GM18858 (cell line): ENCODE measurements around the gene SFN.
"Not testable (repeated sequence)": the region's sequence is repeated elsewhere in the genome, so short reads cannot be mapped to it uniquely, and the experiment has no call there.

Experiments
- ATAC-seq: cut with Tn5 transposase; IDR thresholded peaks from one replicate; pipeline ENCODE4 v1.9.1; 2021; ENCODE audit not compliant: unreplicated experiment

Gene SFN

DNA sequence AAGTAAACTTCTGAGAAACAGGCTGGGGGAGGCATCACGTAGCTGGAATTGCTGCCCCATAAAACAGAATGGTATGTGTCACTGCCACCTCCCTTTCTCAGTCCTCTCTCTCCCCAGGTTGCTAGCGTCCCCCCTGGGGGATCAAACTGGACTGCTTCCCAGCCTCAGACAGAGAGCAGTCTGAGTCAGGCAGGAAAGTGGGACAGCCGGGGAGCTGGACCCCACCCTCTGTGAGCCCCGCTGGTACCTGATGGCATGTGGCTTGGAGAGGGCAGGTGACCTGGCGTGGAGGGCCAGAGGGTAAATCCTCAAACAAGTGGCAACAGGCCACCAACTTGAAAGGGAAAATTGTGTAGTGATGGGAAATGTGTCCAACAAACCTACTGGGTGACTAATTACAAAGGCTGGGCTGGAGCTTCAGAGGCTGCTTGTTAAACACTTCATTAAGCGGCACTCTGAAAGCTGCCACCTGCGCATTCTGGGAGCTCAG, 1.0 kb upstream of the SFN start:
- ATAC-seq, result no peak

DNA sequence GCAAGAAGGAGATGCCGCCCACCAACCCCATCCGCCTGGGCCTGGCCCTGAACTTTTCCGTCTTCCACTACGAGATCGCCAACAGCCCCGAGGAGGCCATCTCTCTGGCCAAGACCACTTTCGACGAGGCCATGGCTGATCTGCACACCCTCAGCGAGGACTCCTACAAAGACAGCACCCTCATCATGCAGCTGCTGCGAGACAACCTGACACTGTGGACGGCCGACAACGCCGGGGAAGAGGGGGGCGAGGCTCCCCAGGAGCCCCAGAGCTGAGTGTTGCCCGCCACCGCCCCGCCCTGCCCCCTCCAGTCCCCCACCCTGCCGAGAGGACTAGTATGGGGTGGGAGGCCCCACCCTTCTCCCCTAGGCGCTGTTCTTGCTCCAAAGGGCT, 732 bp downstream of the SFN start:
- ATAC-seq, result no peak

DNA sequence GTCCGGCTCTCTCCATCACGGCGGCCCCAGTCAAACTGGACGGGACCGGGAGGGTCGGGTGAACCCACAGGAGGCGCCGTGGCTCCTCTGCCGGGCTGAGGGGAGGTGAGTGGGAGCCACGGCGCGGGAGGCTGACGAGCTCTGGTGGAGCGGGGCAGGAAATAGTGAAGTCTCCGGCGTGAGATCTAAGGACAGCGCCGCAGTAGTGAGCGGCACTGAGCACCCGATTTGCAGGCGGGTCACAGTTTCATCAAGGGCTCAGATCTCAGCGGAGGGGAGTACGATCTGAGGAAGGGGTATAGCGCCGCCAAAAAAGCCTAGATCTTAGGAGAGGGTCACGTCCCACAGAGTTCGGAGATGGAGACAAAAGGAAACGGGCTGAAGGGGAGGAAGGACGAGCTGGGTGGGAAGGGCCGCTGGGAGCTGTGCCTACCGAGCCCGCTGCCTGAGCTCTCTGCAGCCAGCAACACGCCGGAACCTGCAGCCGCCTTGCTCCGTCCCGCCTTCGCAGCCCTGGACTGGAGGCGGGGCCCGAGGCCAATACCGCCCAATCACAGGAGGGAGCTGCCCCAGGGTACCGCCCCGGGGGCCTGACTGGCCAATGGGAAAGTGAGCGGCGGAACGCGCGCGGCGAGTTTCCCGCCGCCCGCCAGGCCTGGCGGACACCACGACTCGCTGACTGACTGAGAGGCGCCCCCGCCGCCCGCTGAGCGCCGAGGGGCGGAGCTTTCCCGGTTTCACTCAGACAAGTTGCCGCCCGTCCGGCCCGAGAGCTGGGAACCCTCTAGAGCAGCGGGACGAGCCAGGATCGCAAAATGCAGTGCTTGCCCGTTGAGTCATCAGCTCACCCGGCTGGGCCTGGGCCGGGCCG, 1.9 kb downstream of the SFN start:
- ATAC-seq, result peak; percentile 85

DNA sequence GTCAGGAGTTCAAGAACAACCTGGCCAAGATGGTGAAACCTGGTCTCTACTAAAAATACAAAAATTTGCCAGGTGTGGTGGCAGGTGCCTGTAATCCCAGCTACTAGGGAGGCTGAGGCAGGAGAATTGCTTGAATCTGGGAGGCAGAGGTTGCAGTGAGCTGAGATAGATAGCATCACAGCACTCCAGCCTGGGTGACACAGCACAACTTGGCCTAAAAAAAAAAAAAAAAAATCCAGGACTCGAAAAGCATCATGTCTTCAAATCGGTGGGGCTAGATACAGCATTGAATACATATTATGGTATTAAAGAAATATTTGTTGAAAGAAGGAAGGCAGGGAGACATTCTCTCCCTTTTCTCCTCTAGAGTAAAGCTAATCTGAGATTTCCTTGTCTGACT, 10.1 kb downstream of the SFN start:
- ATAC-seq, result not testable (repeated sequence)

DNA sequence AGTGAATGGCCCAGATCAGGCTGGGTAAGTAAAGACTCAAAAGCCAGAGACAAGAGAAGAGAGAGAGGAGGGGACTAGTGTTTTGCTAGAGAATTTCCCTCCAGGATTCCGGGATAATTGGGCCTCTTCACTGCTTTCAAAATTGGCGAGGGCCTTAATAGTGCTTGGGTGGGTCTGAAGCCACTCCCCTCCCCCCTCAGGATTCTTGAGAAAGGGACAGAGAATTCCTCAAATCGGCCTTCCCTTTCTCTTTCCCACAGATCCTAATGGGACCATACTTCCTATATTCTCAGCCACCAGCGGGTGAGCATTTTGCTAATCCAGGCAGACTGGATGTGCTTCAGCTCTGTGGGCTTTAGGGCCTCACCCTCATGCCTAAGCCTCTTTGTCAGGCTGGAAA, 11.9 kb downstream of the SFN start:
- no peak for ATAC-seq

DNA sequence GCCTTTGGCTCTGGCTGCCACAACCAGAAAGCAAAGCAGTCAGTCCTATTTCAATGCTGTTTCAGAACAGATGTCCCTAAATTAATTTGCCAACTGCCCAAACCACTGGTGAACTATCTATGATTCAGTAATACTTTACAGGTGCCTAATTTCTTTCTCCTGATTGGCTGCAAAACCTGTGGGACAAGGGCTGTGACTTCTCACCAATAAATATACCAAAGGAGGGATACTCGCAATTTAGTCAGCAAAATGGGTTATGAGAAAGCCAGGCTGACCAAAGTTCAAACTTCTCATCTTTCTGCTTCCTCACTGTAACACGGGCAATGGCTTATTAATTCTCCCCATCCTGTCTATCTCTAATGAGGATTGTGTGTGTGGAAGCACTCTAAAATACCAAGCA, 14.4 kb downstream of the SFN start:
- ATAC-seq, result no peak

DNA sequence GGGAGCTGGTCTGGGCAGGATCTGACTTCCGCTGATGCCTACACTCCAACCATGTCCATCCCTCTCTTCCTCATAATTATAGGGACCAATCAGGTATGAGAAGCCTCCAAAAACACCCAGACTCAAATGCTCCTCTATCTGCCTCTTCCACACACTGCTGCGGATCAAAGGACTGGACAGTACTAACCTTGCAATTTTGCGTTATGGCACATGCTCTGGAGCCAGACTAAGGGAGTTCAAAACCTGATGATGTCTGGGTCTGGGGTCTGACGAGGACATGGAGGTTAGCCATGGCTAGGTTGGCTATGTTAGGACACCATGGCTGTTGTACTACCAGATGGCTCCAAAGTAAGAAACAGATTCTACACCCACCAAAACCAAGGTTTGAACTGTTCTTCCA, 16.8 kb downstream of the SFN start:
- ATAC-seq, result no peak

DNA sequence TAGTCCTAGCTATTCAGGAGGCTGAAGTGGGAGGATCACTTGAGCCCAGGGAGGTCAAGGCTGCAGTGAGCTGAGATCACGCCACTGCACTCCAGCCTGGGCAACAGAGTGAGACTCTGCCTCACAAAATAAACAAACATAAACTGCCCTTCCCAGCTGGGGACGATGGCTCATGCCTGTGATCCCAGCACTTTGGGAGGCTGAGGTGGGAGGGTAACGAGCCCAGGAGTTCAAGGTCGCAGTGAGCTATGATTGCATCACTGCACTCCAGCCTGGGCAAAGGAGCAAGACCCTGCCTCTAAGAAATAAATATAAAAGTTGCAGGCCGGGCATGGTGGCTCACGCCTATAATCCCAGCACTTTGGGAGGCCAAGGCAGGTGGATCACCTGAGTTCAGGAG, 18.7 kb downstream of the SFN start:
- ATAC-seq, result not testable (repeated sequence)

DNA sequence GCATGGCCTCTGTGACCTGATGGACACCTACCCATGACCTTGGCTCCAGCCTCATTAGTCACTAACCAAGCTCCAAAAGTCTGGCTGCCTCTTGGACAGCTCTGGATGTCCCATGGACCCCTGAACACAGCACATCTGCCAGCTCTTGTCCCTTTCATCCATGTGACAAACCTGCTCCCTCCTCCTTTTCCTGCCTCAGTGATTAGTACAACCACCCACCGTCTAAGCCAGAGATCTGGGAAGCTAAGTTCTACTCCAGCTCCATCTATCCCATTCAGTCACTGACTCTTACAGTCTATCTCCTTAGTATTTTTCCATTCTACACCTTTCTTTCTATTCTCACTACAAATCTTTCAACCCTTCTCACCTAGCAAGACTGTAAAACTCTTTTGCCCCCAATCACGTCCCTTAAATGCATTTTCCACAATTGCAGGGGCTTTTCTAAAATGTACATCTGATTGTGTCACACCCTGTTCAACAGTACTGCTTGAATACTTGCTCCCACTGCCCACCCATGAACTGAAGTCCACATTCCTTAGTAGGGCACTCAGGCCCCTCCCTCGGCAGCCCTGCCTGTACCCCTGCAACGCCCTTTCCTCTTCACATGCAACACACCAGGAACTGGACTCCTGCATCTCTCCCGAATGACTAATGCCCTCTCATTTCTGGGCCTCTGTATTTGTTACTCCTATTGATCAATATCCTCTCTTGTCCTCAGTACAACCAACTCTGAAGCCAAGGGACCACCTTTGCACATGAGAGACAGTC, 19.9 kb downstream of the SFN start:
- ATAC-seq, result no peak

DNA sequence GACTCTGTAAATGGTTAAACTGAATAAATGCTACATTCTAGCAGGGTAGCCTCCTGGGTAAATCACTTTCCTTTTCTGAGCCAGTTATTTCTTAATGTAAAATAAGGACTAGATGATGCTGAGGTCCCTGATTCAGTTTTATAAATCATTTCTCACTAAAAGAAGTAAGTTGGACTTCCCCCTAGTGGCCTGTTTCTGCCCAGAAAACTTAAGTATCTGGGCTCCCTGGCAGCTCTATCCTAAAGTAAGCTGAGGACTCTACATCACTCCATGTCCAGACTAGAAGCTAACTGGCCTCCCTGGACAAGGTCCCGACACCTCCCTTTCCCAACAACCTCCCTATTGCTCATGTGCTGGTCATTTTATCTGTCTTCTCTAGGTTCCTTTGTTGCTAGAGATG, 24.2 kb downstream of the SFN start:
- no peak for ATAC-seq

DNA sequence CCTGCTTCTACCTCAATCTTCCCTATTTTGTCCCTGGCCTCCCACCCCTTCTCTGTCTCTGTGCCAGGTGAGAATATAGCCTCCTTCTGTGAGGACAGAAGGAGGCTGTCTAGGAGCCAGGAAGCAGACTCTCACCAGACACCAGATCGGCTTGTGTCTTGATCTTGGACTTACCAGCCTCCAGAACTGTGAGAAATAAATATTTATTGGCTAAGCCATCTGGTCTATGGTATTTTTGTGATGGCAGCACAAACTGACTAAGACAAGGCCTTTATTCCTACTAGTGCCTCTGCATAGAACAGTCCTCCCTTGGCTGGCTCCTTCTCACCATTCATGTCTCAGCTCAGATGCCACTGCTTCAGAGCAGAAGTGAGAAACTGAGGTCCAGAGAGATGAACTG, 25.3 kb downstream of the SFN start:
- no peak for ATAC-seq

DNA sequence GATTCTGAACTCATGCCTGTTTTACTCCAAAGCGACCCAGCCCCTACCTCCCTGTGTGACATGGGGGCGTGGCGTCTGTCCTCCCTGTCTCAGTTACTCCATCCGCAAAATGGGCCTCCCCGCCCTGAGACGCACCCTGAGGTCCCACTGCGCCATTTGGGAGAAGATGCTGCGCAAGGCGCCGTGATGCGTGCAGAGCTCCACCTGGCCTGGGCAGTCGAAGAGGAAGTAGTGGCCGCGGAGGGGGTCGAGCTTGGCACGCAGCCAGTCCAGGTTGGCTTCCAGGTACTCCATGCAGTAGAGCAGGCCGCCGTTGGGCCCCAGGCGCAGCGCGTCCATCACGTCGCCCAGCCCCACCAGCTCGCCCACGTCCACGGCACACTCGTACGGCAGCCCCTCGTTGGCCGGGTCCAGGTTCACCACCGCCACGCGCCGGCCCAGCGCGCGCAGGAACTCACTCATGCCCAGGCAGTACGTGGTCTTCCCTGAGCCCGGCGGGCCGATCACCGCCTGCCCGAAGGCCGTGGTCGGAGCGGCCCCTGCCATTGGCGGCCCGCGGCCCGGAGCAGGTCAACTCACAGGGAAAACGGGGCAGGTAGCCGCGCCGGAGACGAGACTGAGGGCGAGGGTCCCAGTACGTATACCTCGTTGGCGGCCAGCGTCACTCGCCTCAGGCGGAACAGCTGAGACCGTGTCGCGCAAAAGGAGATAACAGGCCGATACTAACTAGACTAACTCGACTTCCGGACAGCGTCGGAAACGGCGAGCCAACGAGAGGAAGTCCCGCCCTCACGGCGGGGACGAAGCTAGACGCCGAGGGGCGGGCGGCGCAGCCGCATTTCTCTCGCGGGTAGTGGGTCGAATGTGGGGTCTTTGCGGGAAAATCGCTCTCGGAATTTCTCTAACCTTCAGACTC, 26.9 kb downstream of the SFN start, which contains the start of gene GPN2:
GPN2 (minus strand) TSS at position 733 of the 916 bp plus-strand sequence; CDS start at position 546, 187 bp downstream.
- ATAC-seq, result peak; percentile 65

DNA sequence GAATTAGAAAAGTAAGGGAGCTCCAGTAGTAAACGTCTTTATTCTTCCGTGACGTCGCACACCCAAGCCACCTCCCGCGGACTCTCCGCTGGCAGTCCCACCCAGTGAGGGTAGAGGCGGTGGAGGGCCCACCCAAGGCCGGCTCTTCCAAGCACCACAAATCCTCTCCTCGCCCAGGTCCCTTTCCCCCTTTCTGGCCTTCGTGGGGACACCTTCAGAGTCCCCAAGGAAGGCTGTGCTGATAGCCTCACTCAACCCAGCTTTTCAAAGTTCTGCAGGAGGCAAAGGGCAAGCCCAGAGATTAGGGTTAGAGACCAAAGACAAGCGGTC, 27.5 kb downstream of the SFN start:
- peak; percentile 24 for ATAC-seq

DNA sequence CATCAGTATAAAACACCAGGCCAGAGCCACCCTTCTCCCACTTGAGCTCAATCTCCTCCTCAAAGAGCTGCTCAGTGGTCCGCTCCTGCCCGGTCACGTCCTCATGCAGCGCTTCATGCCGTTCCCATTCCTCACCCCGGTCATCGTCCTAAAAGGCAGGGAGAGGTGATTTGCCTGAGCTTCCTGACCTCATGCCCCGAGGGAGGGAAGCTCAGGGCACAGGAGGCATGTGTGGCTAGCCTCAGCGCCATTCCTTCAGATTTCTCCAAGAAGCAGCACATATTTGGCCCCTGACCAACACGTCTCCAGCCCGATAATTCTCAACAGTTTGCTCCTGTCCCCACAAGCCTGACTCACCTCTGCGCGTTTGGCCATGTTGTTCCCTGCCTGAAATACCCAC, 31.3 kb downstream of the SFN start:
- ATAC-seq, result no peak

DNA sequence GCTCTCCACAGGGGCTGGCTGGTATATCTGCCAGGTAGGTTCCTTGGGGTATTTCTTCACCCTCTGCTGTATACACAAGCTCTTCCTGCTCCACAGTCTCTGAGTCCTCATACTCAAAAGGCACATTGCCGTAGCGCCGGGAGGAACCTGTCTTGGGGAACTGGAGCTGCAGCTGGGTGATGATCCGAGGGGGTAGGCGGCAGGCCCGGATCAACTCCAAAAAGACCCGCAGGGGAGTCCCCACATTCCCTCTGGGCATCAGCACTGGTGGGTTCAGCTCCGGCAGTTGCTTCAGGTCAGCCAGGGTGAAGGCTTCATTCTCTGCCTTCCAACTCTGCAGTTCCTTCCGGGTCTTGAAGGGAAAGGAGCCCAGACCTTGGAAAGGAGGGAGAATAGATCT, 34.4 kb downstream of the SFN start:
- no peak for ATAC-seq

DNA sequence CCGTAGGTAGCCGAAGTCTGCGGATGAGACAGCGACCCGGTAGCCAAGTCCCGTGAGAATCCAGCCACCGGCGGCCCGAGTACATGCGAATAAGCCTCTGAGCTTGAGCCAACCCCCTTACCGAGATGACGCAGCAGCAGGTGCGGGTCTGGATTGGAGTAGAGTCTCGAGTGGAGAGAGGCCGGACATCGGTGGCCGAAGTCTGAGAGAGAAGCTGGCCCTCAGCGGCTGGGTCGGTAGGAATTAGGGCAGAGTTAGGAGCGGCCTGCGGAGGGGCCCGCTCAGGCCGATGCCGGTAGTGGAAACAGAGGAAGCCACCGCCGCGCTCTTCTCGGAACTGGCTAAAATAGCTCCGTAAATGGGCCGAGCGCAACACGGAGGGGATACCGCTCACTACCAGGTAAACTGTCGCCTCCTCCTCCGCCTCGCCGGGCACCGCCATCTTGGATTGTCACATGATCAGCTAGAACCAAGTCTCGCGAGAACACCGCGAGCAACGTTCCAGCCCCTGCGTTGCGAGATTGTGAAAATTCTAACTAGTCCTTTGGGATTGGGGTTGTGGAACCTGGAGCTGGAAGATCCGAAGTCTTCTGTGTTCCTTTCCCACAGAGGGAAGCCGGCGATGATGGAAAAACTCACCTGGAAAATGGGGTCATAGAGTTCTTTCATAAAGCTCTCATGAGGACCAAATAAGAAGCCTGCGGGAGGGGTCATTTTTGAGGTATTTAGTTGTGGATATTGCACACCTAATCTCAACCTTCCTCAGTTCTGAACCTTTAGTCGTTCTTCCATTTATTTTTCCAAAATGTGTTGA, 37.3 kb downstream of the SFN start, which contains the start of gene GPATCH3:
GPATCH3 (minus strand) TSS at position 467 of the 814 bp plus-strand sequence; CDS start at position 442, 25 bp downstream.
- no peak for ATAC-seq

DNA sequence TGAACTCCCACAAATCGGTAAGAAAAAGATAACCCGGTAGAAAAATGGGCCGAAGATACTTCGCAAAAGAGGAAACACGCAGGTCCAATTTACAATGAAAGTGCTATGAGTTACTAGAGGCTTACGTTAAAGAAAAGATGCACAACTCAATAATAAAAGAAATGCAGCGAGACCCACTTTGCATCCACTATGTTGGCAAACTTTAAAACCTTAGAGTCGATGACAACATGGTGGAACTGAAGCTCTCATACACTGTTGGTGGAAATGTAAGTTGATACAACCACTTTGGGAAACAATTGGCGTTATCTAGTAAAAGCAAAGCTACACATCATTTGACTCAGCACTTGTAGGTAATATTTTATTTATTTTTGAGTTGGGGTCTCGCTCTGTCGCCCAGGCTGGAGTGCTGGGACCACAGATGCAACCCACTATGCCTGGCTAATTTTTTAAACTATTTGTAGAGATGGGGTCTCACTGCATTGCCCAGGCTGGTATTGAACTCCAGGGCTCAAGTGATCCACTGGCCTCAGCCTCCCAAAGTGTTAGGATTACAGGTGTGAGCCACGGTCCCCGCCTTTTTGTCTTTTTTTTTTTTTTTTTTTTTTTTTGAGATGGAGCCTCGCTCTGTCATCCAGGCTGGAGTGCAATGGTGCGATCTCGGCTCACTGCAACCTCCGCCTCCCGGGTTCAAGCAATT, 38.0 kb downstream of the SFN start:
- ATAC-seq, result no peak

DNA sequence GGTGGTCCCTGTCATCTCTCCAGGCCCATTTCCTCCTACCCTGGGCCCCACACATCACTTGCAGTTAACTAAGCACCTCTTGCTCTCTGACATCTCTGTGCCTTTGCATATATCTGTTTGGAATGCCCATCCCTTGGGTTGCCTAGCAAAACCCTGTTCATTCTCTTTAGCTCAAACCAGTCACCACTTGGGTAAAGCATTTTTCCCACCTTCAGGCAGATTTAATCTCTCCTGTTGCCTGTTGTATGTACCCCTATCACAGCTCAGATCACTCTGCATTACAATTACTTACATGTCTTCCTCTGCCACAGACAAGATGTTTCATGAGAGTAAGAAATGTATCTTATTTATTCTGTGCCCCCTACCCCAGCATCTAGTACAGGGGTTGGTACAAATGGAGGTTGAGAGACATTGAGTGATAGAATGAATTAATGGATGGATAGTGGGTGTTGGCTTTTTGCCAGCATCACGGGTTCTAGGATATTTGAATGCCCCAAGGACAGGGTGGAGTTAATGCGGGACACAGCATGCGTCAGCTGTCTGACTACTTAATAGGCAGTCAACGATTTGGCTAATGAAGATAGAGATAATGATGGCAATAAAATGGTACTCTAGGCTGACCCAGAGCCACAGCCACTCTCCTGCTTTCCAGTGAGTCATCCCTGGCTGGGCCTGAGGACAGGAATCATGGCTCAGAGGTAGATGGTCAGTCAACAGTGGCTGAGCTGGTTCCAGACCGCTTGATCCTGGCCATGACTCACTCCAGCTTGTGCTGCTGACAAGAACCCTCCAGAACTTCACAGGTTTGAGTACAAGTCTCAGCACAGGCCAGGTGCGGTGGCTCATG, 44.3 kb downstream of the SFN start:
- ATAC-seq, result no peak

DNA sequence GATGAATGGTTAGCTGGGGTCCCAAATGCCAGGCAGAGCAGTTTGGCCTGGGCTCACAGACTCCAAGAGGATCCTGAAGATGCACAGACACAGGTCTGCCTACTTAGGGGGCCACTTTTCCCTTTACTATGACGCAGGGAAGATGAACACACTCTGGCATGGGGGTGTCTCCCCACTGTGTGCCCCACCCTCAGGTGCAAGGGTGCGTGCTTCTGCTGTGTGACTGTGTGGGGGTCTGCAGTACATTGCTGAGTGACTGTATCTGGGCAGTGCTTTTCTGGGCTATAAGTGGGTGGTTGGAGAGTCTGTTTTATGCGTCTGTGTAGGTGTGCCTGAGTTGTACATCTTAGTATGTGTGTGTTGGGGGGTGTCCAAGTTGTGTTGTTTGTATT, 47.0 kb downstream of the SFN start:
- no peak for ATAC-seq
